ENCODE data around the gene CADPS. TPM values are rescaled to one million over a fixed set of nuclear protein-coding genes. Genes with fewer than 3 reads are reported as not detected.

CADPS gene
- total RNA-seq, 1 donor from 2014 or later: not detected

DNA sequence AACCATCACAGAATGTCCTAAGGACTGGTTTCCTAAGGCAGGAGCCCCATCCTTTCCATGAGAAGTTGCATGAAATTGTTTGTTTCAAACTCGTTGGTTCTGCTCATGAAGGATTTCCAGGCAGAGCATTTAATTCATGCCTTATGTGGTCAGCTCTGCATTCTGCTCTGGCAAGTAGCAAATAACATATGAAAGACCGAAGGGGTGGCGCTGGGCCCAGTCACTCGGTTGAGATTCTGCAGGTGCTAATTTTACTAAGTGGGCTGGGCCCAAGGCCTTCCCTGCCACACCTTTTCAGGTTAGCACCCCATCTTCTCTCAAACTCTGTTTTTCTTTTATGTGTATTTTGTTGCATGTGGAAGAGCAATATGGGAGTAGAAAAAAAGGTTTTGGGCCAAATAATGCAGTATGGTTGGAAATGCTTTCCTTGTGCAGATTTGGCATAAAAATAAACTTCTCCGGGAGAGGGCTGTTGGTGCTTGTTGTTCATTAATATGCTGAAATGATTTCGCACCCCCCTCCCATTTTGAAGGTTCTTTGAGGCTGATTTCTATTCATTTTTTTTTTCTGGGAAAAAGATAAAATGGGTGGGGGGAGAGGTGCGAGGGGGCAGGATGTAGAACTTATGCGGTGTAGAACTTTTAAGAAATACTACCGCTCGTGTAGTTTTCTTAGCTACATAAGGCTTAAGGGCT is 318.9 kb downstream of the CADPS start:
- H3K4me1 ChIP-seq: no peaks in the 10 kb centered on the region
- H3K4me3 ChIP-seq: no peak overlapping the region
- H3K36me3 ChIP-seq: no peaks in the 10 kb centered on the region
- TF ChIP-seq, protein P1, sequence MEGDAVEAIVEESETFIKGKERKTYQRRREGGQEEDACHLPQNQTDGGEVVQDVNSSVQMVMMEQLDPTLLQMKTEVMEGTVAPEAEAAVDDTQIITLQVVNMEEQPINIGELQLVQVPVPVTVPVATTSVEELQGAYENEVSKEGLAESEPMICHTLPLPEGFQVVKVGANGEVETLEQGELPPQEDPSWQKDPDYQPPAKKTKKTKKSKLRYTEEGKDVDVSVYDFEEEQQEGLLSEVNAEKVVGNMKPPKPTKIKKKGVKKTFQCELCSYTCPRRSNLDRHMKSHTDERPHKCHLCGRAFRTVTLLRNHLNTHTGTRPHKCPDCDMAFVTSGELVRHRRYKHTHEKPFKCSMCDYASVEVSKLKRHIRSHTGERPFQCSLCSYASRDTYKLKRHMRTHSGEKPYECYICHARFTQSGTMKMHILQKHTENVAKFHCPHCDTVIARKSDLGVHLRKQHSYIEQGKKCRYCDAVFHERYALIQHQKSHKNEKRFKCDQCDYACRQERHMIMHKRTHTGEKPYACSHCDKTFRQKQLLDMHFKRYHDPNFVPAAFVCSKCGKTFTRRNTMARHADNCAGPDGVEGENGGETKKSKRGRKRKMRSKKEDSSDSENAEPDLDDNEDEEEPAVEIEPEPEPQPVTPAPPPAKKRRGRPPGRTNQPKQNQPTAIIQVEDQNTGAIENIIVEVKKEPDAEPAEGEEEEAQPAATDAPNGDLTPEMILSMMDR (IDR thresholded peaks at IDR 0.05): no peak
- no peaks in the 10 kb centered on the region for H3K27me3 ChIP-seq
- DNase-seq (ENCODE audit: low spot score in 2 of 2): no peak
- no peaks in the 10 kb centered on the region for H3K9me3 ChIP-seq
- no peak overlapping the region for H3K27ac ChIP-seq
- intact Hi-C loops (cut with DNase I): no loop called here

DNA sequence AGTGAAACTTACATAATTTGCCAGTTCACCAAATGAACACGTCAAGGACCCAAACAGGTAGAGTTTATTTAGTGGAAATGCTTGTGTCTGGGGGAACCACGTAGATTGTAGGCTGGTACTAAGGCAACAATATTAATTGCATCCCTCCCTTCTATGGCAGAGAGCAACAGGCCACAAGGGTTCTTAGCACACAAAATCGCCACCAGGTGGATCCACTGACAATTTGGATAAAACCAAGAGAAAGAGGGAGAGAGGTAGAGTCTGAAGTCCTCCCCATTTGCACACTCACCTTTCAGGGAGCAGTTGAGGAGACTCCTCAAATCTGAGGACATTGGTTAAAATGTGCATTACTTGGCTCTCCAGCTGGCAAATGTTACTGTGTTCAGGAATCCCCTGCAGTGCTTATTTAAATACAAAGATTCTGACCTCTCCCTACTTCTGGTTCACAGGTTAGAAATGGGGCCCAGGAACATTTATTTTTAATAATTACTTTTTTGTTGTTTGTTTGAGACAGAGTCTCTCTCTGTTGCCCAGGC is 320.9 kb downstream of the CADPS start:
- Histone ChIP-seq H3K4me3 (no peak overlapping the region), H3K27ac (no peak overlapping the region), H3K27me3 (no peaks in the 10 kb centered on the region), H3K4me1 (no peaks in the 10 kb centered on the region), H3K36me3 (no peaks in the 10 kb centered on the region), H3K9me3 (no peaks in the 10 kb centered on the region)
- TF ChIP-seq, protein P1 (IDR thresholded peaks at IDR 0.05): no peak
- DNase-seq (ENCODE audit: low spot score in 2 of 2): no peak
- intact Hi-C loops (cut with DNase I): no loop called here

DNA sequence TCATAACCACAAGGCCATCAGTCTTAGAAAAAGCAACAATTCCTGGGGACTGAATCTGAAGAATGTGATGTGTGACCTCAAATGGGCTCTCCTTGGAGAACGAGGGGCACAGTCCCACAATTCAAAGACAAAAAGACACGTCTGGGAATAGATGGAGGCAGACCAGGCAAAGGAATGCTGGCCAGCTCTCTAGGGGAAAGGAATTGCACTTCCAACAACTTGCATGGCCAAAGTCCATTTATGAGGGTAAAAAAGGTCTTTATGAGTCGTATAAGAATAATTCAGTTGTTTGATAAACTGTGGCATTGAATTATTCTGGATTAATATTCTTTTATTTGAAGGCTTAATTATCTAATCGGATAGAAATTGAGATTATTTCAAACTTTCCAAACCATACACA is 321.4 kb downstream of the CADPS start:
- Histone ChIP-seq H3K9me3 (no peaks in the 10 kb centered on the region), H3K4me3 (no peak overlapping the region), H3K27ac (no peak overlapping the region), H3K36me3 (no peaks in the 10 kb centered on the region), H3K4me1 (no peaks in the 10 kb centered on the region), H3K27me3 (no peaks in the 10 kb centered on the region)
- DNase-seq (ENCODE audit: low spot score in 2 of 2): no peak
- TF ChIP-seq, protein P1 (IDR thresholded peaks at IDR 0.05): no peak
- intact Hi-C loops (cut with DNase I): no loop called here

DNA sequence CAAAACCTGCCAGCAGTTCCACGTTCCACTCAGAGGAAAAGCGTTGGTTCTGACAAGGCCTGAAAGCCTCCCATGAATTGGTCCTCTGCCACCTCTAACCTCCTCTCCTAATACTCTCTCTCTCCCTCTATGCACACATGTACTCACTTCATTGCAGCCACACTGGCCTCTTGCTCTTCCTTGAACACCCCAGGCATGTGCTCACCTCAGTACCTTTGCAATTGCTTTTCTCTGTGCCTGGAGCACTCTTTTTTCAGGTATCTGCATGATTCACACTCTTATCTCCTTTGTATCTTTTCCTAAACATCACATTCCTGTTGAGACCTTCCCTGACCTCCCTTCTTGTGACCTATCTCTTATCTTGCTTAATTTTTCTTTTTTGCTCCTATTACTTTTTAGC is 323.7 kb downstream of the CADPS start:
- intact Hi-C loops (cut with DNase I): no loop called here
- Histone ChIP-seq H3K4me1 (no peaks in the 10 kb centered on the region), H3K4me3 (no peak overlapping the region), H3K27ac (no peak overlapping the region), H3K9me3 (no peaks in the 10 kb centered on the region), H3K36me3 (no peaks in the 10 kb centered on the region), H3K27me3 (no peaks in the 10 kb centered on the region)
- TF ChIP-seq, protein P1 (IDR thresholded peaks at IDR 0.05): no peak
- no peak for DNase-seq (ENCODE audit: low spot score in 2 of 2)

DNA sequence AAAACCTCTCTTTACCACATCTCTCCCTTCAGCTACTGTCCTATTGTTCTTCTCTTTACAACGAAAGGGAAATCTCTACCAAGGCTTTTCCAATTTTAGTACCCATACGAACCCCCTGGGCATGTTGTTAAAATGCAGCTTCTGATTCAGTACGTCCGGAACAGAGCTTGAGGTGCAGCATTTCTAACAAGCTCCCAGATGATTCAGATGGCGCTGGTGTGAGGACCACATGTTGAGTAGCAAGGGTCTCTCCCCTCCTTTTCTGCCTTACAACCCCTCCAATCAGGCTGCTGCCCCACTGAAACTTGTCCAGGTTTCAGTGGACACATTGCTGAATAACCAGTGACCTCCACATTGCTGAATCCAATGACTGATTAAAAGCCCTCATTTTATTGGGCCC is 324.8 kb downstream of the CADPS start:
- Histone ChIP-seq H3K9me3 (no peaks in the 10 kb centered on the region), H3K4me1 (no peaks in the 10 kb centered on the region), H3K27ac (no peak overlapping the region), H3K27me3 (no peaks in the 10 kb centered on the region), H3K4me3 (no peak overlapping the region), H3K36me3 (no peaks in the 10 kb centered on the region)
- DNase-seq (ENCODE audit: low spot score in 2 of 2): no peak
- intact Hi-C loops (cut with DNase I): no loop called here
- TF ChIP-seq, protein P1 (IDR thresholded peaks at IDR 0.05): no peak
